A549 (cell line): ENCODE data around the gene TMEM164. TPM values are rescaled to one million over a fixed set of nuclear protein-coding genes. Genes with fewer than 3 reads are reported as not detected.

Experiments used
- ATAC-seq, 2 experiments: fragments of 200-7000 bp in 1 of 2; fragments of >200 bp in 1 of 2; cut with Nextera tagmentation in 1 of 2; cut with Tn5 transposase in 1 of 2; 3 replicates each; pipeline versions ENCODE4 v1.8.0 to v1.9.1; 2018 to 2020; ENCODE audit warnings: mild to moderate bottlenecking in 1 of 2, moderate library complexity in 1 of 2
- CTCF ChIA-PET: fragments of 300-600 bp; sonication (Branson Sonifier 250); formaldehyde crosslinking; extraction: SDS; loops from one replicate; lab custom pipeline; 2021; ENCODE audit warnings: antibody characterized with exemption, inconsistent platforms; lab: Yijun Ruan, JAX
- POLR2A ChIA-PET: fragments of 350-600 bp; formaldehyde crosslinking; extraction: SDS; loops from one replicate; lab custom pipeline; 2021; ENCODE audit warnings: antibody characterized with exemption, inconsistent platforms; lab: Yijun Ruan, JAX
- DNase-seq, 2 experiments: peaks; one replicate each; pipeline versions ENCODE4 v3.0.0 to v3.0.0-alpha.2; 2011 to 2016; ENCODE audit warnings: low read depth in 1 of 2, low spot score in 1 of 2
- FAIRE-seq: peaks from 2 replicates; lab custom pipeline; 2011; peaks lifted over from hg19 to GRCh38; lab: Jason Lieb, UNC
- H3K27ac ChIP-seq, 2 experiments: fragments of >200 bp; sonication (Bioruptor Twin); formaldehyde crosslinking; 3 replicates each; pipeline ENCODE4 v1.5.1; 2016 to 2017
- H3K4me1 ChIP-seq: fragments of >200 bp; sonication (Bioruptor Twin); formaldehyde crosslinking; 3 replicates; pipeline ENCODE4 v1.6.1; 2016
- H3K4me2 ChIP-seq: fragments of >200 bp; sonication (Bioruptor Twin); formaldehyde crosslinking; 3 replicates; pipeline ENCODE4 v1.6.1; 2016
- H3K4me3 ChIP-seq: fragments of >200 bp; sonication (Bioruptor Twin); formaldehyde crosslinking; 3 replicates; pipeline ENCODE4 v1.5.1; 2016
- H3K9me3 ChIP-seq: fragments of >200 bp; sonication (Bioruptor Twin); formaldehyde crosslinking; 3 replicates; pipeline ENCODE4 v1.6.1; 2016
- BHLHE40 ChIP-seq: IDR thresholded peaks from 2 replicates; pipeline ENCODE4 v1.6.1; 2012; ENCODE audit warnings: low read depth, low read length, inconsistent platforms
- CBX2 ChIP-seq: fragments of 200-600 bp; sonication (generic); IDR thresholded peaks from 2 replicates; pipeline ENCODE4 v1.6.1; 2016; ENCODE audit warnings: low read depth, mild to moderate bottlenecking, borderline replicate concordance
- CBX8 ChIP-seq: fragments of 200-600 bp; sonication (generic); IDR thresholded peaks from 2 replicates; pipeline ENCODE4 v1.6.1; 2016
- CEBPB ChIP-seq, 2 experiments: fragments of >200 bp in 1 of 2; sonication (Bioruptor Twin) in 1 of 2; formaldehyde crosslinking in 1 of 2; IDR thresholded peaks; 2 replicates each; pipeline ENCODE4 v1.6.1; 2012 to 2016
- CHD2 ChIP-seq: fragments of 150-350 bp; IDR thresholded peaks from 2 replicates; pipeline ENCODE4 v1.6.1; 2014; ENCODE audit warnings: low read length; ENCODE audit not compliant: partially characterized antibody
- CHD4 ChIP-seq: fragments of 200-600 bp; sonication (generic); IDR thresholded peaks from 2 replicates; pipeline ENCODE4 v1.6.1; 2016; ENCODE audit warnings: antibody characterized with exemption, mild to moderate bottlenecking, borderline replicate concordance
- EHF ChIP-seq: fragments of 250-450 bp; sonication (Bioruptor Pico); IDR thresholded peaks from 2 replicates; pipeline ENCODE4 v1.5.0; 2020; ENCODE audit warnings: mild to moderate bottlenecking
- EHMT2 ChIP-seq: fragments of 200-600 bp; sonication (generic); IDR thresholded peaks from 2 replicates; pipeline ENCODE4 v1.6.1; 2016; ENCODE audit warnings: antibody characterized with exemption, low read depth, mild to moderate bottlenecking, moderate library complexity
- ESRRA ChIP-seq: fragments of 150-350 bp; IDR thresholded peaks from 2 replicates; pipeline ENCODE4 v1.6.1; 2014; ENCODE audit warnings: mild to moderate bottlenecking, low read length, borderline replicate concordance
- FOSL2 ChIP-seq, 2 experiments: fragments of 450-650 bp in 1 of 2; fragments of >200 bp in 1 of 2; sonication (Bioruptor Twin) in 1 of 2; formaldehyde crosslinking; IDR thresholded peaks; 2 replicates each; pipeline versions ENCODE4 v1.5.0 to v1.6.1; 2016 to 2020; ENCODE audit warnings: mild to moderate bottlenecking in 1 of 2, moderate library complexity in 1 of 2
- FOXS1 ChIP-seq: fragments of 250-450 bp; sonication (Bioruptor Pico); IDR thresholded peaks from 2 replicates; pipeline ENCODE4 v1.5.0; 2020; ENCODE audit warnings: mild to moderate bottlenecking, moderate library complexity
- GATA3 ChIP-seq: IDR thresholded peaks from 2 replicates; pipeline ENCODE4 v1.6.1; 2012; ENCODE audit warnings: borderline replicate concordance
- HDAC2 ChIP-seq: fragments of 200-600 bp; sonication (generic); IDR thresholded peaks from 2 replicates; pipeline ENCODE4 v1.6.1; 2016
- HOXA7 ChIP-seq: fragments of 250-450 bp; sonication (Bioruptor Pico); IDR thresholded peaks from 2 replicates; pipeline ENCODE4 v1.5.0; 2020; ENCODE audit warnings: mild to moderate bottlenecking, moderate library complexity
- HOXB13 ChIP-seq: fragments of 250-450 bp; sonication (Bioruptor Pico); IDR thresholded peaks from 2 replicates; pipeline ENCODE4 v1.5.0; 2020; ENCODE audit warnings: low read depth, mild to moderate bottlenecking, moderate library complexity
- HOXB5 ChIP-seq: fragments of 250-450 bp; sonication (Bioruptor Pico); IDR thresholded peaks from 2 replicates; pipeline ENCODE4 v1.5.0; 2020; ENCODE audit warnings: mild to moderate bottlenecking, moderate library complexity
- JUN ChIP-seq, 2 experiments: fragments of >200 bp; sonication (Bioruptor Twin); formaldehyde crosslinking; IDR thresholded peaks; 2 replicates in 1 of 2; 3 replicates in 1 of 2; pipeline ENCODE4 v1.6.1; 2016 to 2017
- JUNB ChIP-seq: fragments of >200 bp; sonication (Bioruptor Twin); formaldehyde crosslinking; IDR thresholded peaks from 2 replicates; pipeline ENCODE4 v1.6.1; 2016
- KDM5A ChIP-seq: fragments of 200-600 bp; sonication (generic); IDR thresholded peaks from 2 replicates; pipeline ENCODE4 v1.6.1; 2016; ENCODE audit warnings: antibody characterized with exemption, mild to moderate bottlenecking
- NFE2L2 ChIP-seq: fragments of 150-350 bp; conservative IDR thresholded peaks from 2 replicates; pipeline ENCODE4 v1.6.1; 2014; ENCODE audit warnings: low read length
- PHF8 ChIP-seq: fragments of 200-600 bp; sonication (generic); IDR thresholded peaks from 2 replicates; pipeline ENCODE4 v1.6.1; 2016; ENCODE audit warnings: low read depth, mild to moderate bottlenecking, antibody characterized with exemption, moderate library complexity, borderline replicate concordance
- POLR2A ChIP-seq: IDR thresholded peaks from 2 replicates; pipeline ENCODE4 v1.6.1; 2012; ENCODE audit warnings: mild to moderate bottlenecking, low read length
- POLR2AphosphoS2 ChIP-seq: conservative IDR thresholded peaks from 2 replicates; pipeline ENCODE4 v1.6.1; 2012; ENCODE audit warnings: low read length, improper control_type of control experiment, inconsistent platforms
- RARB ChIP-seq: fragments of 250-450 bp; sonication (Bioruptor Pico); IDR thresholded peaks from 2 replicates; pipeline ENCODE4 v1.8.0; 2021; ENCODE audit warnings: mild to moderate bottlenecking, moderate library complexity
- RFX5 ChIP-seq: fragments of 450-650 bp; IDR thresholded peaks from 2 replicates; pipeline ENCODE4 v1.7.1; 2014; ENCODE audit warnings: antibody characterized with exemption, mild to moderate bottlenecking, moderate library complexity
- SREBF2 ChIP-seq: fragments of 450-650 bp; IDR thresholded peaks from 2 replicates; pipeline ENCODE4 v1.6.1; 2014; ENCODE audit warnings: mild to moderate bottlenecking, moderate library complexity
- TP53 ChIP-seq: fragments of 250-450 bp; sonication (Bioruptor Pico); IDR thresholded peaks from 2 replicates; pipeline ENCODE4 v1.5.0; 2021; ENCODE audit warnings: mild to moderate bottlenecking, moderate library complexity
- ZC3H11A ChIP-seq: fragments of 450-650 bp; IDR thresholded peaks from 2 replicates; pipeline ENCODE4 v1.6.1; 2014; ENCODE audit warnings: antibody characterized with exemption, mild to moderate bottlenecking
- ZFP36 ChIP-seq: fragments of 450-650 bp; IDR thresholded peaks from 2 replicates; pipeline ENCODE4 v1.6.1; 2014; ENCODE audit warnings: borderline replicate concordance; ENCODE audit not compliant: partially characterized antibody
- ZSCAN20 ChIP-seq: fragments of 250-450 bp; sonication (Bioruptor Pico); IDR thresholded peaks from 2 replicates; pipeline ENCODE4 v1.8.0; 2022; ENCODE audit warnings: mild to moderate bottlenecking, moderate library complexity
- WGBS: methylation state at CpG from one replicate; pipeline ENCODE4 v1.1.6; 2017; ENCODE audit errors: missing lambda C conversion rate; 5-methylcytosine and 5-hydroxymethylcytosine counted together
- polyA plus RNA-seq, 4 experiments: library from polyadenylated mRNA; depleted of rRNA in 3 of 4; stranded (reverse); fragments of >200 nt; fragmentation: RNase III in 1 of 4; extraction: RNeasy Plus Mini Kit Qiagen cat#74134 plus additional on column Dnase treatment in 1 of 4; gene quantifications; 2 replicates in 3 of 4; 3 replicates in 1 of 4; pipeline ENCODE4 v1.2.3, GENCODE V29; 2011 to 2017
- TF ChIP-seq, protein P1 (sequence below): fragments of >200 bp; sonication (Bioruptor Twin); formaldehyde crosslinking; IDR thresholded peaks from 2 replicates; pipeline ENCODE4 v1.6.1; 2016
- TF ChIP-seq, protein P2 (sequence below): fragments of 450-650 bp; IDR thresholded peaks from 2 replicates; pipeline ENCODE4 v1.6.1; 2014; ENCODE audit warnings: antibody characterized with exemption
- TF ChIP-seq, protein P3 (sequence below): IDR thresholded peaks from 2 replicates; pipeline ENCODE4 v1.6.1; 2012; ENCODE audit warnings: low read depth, borderline replicate concordance
- TF ChIP-seq, protein P4 (sequence below): fragments of >200 bp; sonication (Bioruptor Twin); formaldehyde crosslinking; IDR thresholded peaks from 3 replicates; pipeline ENCODE4 v1.6.1; 2016
- TF ChIP-seq, protein P5 (sequence below): fragments of 200-600 bp; sonication (generic); IDR thresholded peaks from 2 replicates; pipeline ENCODE4 v1.6.1; 2016; ENCODE audit warnings: antibody characterized with exemption, mild to moderate bottlenecking, moderate library complexity

The TMEM164 gene
- polyA plus RNA-seq, 2 of the 4 experiments (the other 2 are of a cell fraction): 32.0 to 43.7 TPM

DNA sequence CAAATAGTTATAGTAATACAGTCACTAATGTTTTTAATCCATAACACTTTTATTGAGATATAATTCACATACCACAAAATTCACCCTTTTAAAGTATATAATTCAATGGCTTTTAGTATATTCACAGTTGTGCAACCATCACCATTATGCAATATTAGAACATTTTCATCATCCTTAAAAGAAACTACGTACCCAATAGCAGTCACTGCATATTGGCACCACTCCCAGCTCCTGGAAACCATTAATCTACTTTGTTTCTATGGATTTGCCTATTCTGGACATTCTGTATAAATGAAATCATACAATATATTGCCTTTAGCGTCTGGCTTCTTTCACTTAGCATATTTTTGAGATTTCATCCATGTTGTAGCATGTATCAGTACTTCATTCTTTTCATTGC is 215.7 kb downstream of the TMEM164 start:
- peak; percentile 89 to 90 for TF ChIP-seq CEBPB (IDR thresholded peaks at IDR 0.05)
- no peak for TF ChIP-seq CBX2
- TF ChIP-seq, protein P1, sequence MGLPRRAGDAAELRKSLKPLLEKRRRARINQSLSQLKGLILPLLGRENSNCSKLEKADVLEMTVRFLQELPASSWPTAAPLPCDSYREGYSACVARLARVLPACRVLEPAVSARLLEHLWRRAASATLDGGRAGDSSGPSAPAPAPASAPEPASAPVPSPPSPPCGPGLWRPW: peak; percentile 77
- no peak for TF ChIP-seq HDAC2
- no peak for ATAC-seq
- peak in 1 of 2 experiments; percentile 20 for DNase-seq
- no peak overlapping the region for H3K4me3 ChIP-seq
- peak overlapping the region; percentile 88; the same call in 2 of the 3 replicates for H3K4me2 ChIP-seq
- ChIA-PET POLR2A (no interaction called here), CTCF (no interaction called here)
- WGBS: 48% methylated on average over 2 of the region's 2 CpGs
- H3K27ac ChIP-seq: peak overlapping the region; percentile 85 to 86
- FAIRE-seq: peak; percentile 74
- no peaks in the 10 kb centered on the region for H3K9me3 ChIP-seq
- H3K4me1 ChIP-seq: peaks cover 65% of the 10 kb centered on the region

DNA sequence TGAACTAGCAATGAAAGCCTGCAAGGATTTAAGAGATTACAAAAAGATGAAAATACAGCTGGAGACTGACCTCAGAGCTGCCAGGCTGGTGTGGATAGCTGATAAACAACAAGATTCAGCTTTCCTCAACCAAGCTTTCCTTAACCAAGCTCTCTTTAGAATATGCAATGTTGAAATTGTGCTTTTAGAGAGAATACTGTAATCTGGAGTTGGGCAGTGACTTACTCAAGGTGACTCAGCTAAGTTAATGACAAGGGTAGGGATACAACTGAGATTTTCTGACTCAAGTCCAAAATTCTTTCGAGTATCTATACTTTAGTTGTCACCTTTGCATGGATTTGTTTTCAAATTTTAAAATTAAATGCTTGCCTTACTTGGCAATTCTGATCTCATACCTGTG is 217.0 kb downstream of the TMEM164 start:
- CTCF ChIA-PET: interaction anchor here (2.0 kb wide), 1 partner anchor 9 kb away, joined by 7 read pairs; no protein-coding TSS in a partner anchor
- Histone ChIP-seq H3K9me3 (no peaks in the 10 kb centered on the region), H3K27ac (peak overlapping the region; percentile 85 to 86), H3K4me1 (peaks cover 56% of the 10 kb centered on the region), H3K4me2 (peak overlapping the region; percentile 88), H3K4me3 (no peak overlapping the region)
- no peak for FAIRE-seq
- peak in 1 of 2 experiments; percentile 58 for DNase-seq
- peak; percentile 86 to 89; a peak in 5 of 6 replicates for ATAC-seq
- POLR2A ChIA-PET: interaction anchor here (1.0 to 1.2 kb wide), 2 partner anchors 9 to 96 kb away, joined by 3 read pairs; no protein-coding TSS in a partner anchor
- 0% methylated on average over 1 of the region's 1 CpG for WGBS
- TF ChIP-seq ESRRA (no peak), EHF (no peak), EHMT2 (no peak), CEBPB (IDR thresholded peaks at IDR 0.05) (no peak), NFE2L2 (no peak; the same call in 1 of the 2 replicates), POLR2AphosphoS2 (no peak), HOXB13 (CRISPR knock-in tag) (no peak), HOXB5 (no peak), BHLHE40 (no peak), SREBF2 (no peak), GATA3 (peak; percentile 12; the same call in 1 of the 2 replicates), ZC3H11A (no peak), TP53 (no peak), FOSL2 (IDR thresholded peaks at IDR 0.05) (peak; percentile 53; the same call in 1 of the 2 replicates), FOSL2 (CRISPR knock-in tag; IDR thresholded peaks at IDR 0.05) (peak; percentile 61), FOXS1 (CRISPR knock-in tag) (no peak), CBX8 (no peak), ZFP36 (no peak), JUNB (peak; percentile 43; the same call in 1 of the 2 replicates), KDM5A (no peak), ZSCAN20 (CRISPR knock-in tag) (no peak), HOXA7 (no peak), PHF8 (no peak), POLR2A (no peak), CHD4 (no peak), RARB (no peak), RFX5 (no peak), JUN (IDR thresholded peaks at IDR 0.05) (no peak), CHD2 (no peak)
- TF ChIP-seq, protein P2, sequence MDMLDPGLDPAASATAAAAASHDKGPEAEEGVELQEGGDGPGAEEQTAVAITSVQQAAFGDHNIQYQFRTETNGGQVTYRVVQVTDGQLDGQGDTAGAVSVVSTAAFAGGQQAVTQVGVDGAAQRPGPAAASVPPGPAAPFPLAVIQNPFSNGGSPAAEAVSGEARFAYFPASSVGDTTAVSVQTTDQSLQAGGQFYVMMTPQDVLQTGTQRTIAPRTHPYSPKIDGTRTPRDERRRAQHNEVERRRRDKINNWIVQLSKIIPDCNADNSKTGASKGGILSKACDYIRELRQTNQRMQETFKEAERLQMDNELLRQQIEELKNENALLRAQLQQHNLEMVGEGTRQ: no peak
- TF ChIP-seq, protein P3, sequence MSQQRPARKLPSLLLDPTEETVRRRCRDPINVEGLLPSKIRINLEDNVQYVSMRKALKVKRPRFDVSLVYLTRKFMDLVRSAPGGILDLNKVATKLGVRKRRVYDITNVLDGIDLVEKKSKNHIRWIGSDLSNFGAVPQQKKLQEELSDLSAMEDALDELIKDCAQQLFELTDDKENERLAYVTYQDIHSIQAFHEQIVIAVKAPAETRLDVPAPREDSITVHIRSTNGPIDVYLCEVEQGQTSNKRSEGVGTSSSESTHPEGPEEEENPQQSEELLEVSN: no peak
- TF ChIP-seq, protein P4, sequence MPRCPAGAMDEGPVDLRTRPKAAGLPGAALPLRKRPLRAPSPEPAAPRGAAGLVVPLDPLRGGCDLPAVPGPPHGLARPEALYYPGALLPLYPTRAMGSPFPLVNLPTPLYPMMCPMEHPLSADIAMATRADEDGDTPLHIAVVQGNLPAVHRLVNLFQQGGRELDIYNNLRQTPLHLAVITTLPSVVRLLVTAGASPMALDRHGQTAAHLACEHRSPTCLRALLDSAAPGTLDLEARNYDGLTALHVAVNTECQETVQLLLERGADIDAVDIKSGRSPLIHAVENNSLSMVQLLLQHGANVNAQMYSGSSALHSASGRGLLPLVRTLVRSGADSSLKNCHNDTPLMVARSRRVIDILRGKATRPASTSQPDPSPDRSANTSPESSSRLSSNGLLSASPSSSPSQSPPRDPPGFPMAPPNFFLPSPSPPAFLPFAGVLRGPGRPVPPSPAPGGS: no peak
- TF ChIP-seq, protein P5, sequence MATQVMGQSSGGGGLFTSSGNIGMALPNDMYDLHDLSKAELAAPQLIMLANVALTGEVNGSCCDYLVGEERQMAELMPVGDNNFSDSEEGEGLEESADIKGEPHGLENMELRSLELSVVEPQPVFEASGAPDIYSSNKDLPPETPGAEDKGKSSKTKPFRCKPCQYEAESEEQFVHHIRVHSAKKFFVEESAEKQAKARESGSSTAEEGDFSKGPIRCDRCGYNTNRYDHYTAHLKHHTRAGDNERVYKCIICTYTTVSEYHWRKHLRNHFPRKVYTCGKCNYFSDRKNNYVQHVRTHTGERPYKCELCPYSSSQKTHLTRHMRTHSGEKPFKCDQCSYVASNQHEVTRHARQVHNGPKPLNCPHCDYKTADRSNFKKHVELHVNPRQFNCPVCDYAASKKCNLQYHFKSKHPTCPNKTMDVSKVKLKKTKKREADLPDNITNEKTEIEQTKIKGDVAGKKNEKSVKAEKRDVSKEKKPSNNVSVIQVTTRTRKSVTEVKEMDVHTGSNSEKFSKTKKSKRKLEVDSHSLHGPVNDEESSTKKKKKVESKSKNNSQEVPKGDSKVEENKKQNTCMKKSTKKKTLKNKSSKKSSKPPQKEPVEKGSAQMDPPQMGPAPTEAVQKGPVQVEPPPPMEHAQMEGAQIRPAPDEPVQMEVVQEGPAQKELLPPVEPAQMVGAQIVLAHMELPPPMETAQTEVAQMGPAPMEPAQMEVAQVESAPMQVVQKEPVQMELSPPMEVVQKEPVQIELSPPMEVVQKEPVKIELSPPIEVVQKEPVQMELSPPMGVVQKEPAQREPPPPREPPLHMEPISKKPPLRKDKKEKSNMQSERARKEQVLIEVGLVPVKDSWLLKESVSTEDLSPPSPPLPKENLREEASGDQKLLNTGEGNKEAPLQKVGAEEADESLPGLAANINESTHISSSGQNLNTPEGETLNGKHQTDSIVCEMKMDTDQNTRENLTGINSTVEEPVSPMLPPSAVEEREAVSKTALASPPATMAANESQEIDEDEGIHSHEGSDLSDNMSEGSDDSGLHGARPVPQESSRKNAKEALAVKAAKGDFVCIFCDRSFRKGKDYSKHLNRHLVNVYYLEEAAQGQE: peak; percentile 68; the same call in 1 of the 2 replicates
